GM12878 (cell line): Measurements from ENCODE around the gene CXCL6. TPM values are rescaled to one million over a fixed set of nuclear protein-coding genes. Genes with fewer than 3 reads are reported as not detected.

Experiments used
- ATAC-seq: fragments of 200-7000 bp; cut with Tn5 transposase; 3 replicates; pipeline ENCODE4 v1.9.1; 2020; ENCODE audit warnings: mild to moderate bottlenecking, moderate library complexity
- BruUV-seq: library from RNA; stranded (reverse); fragments of 400-500 nt; replicated peaks from 2 replicates; lab custom pipeline; 2021; lab: Mats Ljungman, UMichigan
- CTCF ChIA-PET: fragments of 300-600 bp; sonication (Branson Sonifier 250); formaldehyde crosslinking; extraction: SDS; loops from one replicate; lab custom pipeline; 2021; ENCODE audit warnings: inconsistent platforms; lab: Yijun Ruan, JAX
- POLR2A ChIA-PET: fragments of 350-600 bp; formaldehyde crosslinking; extraction: SDS; loops from one replicate; lab custom pipeline; 2021; ENCODE audit warnings: inconsistent platforms; lab: Charles Lee
- RAD21 ChIA-PET: fragments of 300-600 bp; sonication (Branson Sonifier 250); formaldehyde crosslinking; loops from one replicate; lab custom pipeline; 2023; ENCODE audit warnings: antibody characterized with exemption; ENCODE audit not compliant: unreplicated experiment; lab: Charles Lee
- SMC1A ChIA-PET: fragments of 300-600 bp; sonication (Branson Sonifier 250); formaldehyde crosslinking; loops from one replicate; lab custom pipeline; 2023; ENCODE audit not compliant: unreplicated experiment, uncharacterized antibody; lab: Charles Lee
- DNase-seq: peaks from one replicate; pipeline ENCODE4 v3.0.0-alpha.2; 2011; ENCODE audit warnings: low read depth, low spot score
- FAIRE-seq: peaks from 3 replicates; lab custom pipeline; 2011; peaks lifted over from hg19 to GRCh38; lab: Jason Lieb, UNC
- H2AFZ ChIP-seq: 2 replicates; pipeline ENCODE4 v1.6.0; 2011; ENCODE audit warnings: low read depth, low read length, control low read depth; ENCODE audit not compliant: control insufficient read depth
- H3K27ac ChIP-seq: 2 replicates; pipeline ENCODE4 v1.5.1; 2011; ENCODE audit warnings: control low read depth; ENCODE audit not compliant: control insufficient read depth, insufficient read depth
- H3K27me3 ChIP-seq, 2 experiments: replicated peaks in 1 of 2; 2 replicates each; pipeline versions ENCODE4 v1.6.0 to v1.6.1; 2011; ENCODE audit warnings: low read length in 1 of 2; ENCODE audit not compliant: control insufficient read depth in 2 of 2, insufficient read depth in 2 of 2
- H3K36me3 ChIP-seq, 2 experiments: 2 replicates each; pipeline ENCODE4 v1.5.1; 2011; ENCODE audit warnings: low read length in 1 of 2; ENCODE audit not compliant: control insufficient read depth in 2 of 2, insufficient read depth in 2 of 2
- H3K4me1 ChIP-seq: 2 replicates; pipeline ENCODE4 v1.6.1; 2011; ENCODE audit warnings: mild to moderate bottlenecking, low read length, moderate library complexity, mixed read lengths; ENCODE audit not compliant: control insufficient read depth, insufficient read depth
- H3K4me2 ChIP-seq: 2 replicates; pipeline ENCODE4 v1.6.0; 2011; ENCODE audit warnings: control low read depth; ENCODE audit not compliant: control insufficient read depth, insufficient read depth
- H3K4me3 ChIP-seq: fragments of 200-600 bp; sonication (generic); 2 replicates; pipeline ENCODE4 v1.5.1; 2016
- H3K79me2 ChIP-seq: 2 replicates; pipeline ENCODE4 v1.6.0; 2011; ENCODE audit warnings: low read length; ENCODE audit not compliant: control insufficient read depth, insufficient read depth
- H3K9ac ChIP-seq: 2 replicates; pipeline ENCODE4 v1.8.0; 2011; ENCODE audit warnings: low read length, control low read depth, mixed read lengths; ENCODE audit not compliant: control insufficient read depth, insufficient read depth
- H3K9me3 ChIP-seq: replicated peaks from 3 replicates; pipeline ENCODE4 v1.5.1; 2011; ENCODE audit warnings: mild to moderate bottlenecking, low read length; ENCODE audit not compliant: control insufficient read depth, insufficient read depth
- H4K20me1 ChIP-seq: 2 replicates; pipeline ENCODE4 v1.6.0; 2011; ENCODE audit not compliant: control insufficient read depth, insufficient read depth
- ATF7 ChIP-seq: fragments of 450-650 bp; IDR thresholded peaks from 2 replicates; pipeline ENCODE4 v1.6.1; 2016; ENCODE audit warnings: low read depth, mild to moderate bottlenecking
- CEBPB ChIP-seq, 2 experiments: fragments of 150-350 bp in 1 of 2; IDR thresholded peaks; 2 replicates each; pipeline ENCODE4 v1.6.1; 2012 to 2014; ENCODE audit warnings: low read depth in 2 of 2, low read length in 2 of 2, borderline replicate concordance in 1 of 2, inconsistent platforms in 1 of 2
- CHD1 ChIP-seq: IDR thresholded peaks from 2 replicates; pipeline ENCODE4 v1.6.1; 2012; ENCODE audit warnings: low read depth, low read length, improper control_type of control experiment
- CREB1 ChIP-seq: IDR thresholded peaks from 2 replicates; pipeline ENCODE4 v1.6.1; 2012; ENCODE audit warnings: low read depth, mild to moderate bottlenecking, inconsistent platforms
- DPF2 ChIP-seq: fragments of 450-650 bp; IDR thresholded peaks from 2 replicates; pipeline ENCODE4 v1.6.1; 2017; ENCODE audit warnings: mild to moderate bottlenecking
- KDM1A ChIP-seq: fragments of 200-600 bp; sonication (generic); IDR thresholded peaks from 2 replicates; pipeline ENCODE4 v1.6.1; 2016; ENCODE audit warnings: borderline replicate concordance
- MEF2A ChIP-seq: IDR thresholded peaks from 2 replicates; pipeline ENCODE4 v1.6.1; 2011; ENCODE audit warnings: low read depth, mild to moderate bottlenecking, low read length, moderate library complexity; ENCODE audit not compliant: insufficient read depth
- MYB ChIP-seq: fragments of 150-350 bp; IDR thresholded peaks from 2 replicates; pipeline ENCODE4 v1.6.1; 2014; ENCODE audit warnings: mild to moderate bottlenecking, low read depth, low read length, borderline replicate concordance
- NFIC ChIP-seq: IDR thresholded peaks from 2 replicates; pipeline ENCODE4 v1.6.1; 2012; ENCODE audit warnings: low read depth, mild to moderate bottlenecking, inconsistent platforms, low read length, moderate library complexity
- NFYA ChIP-seq: IDR thresholded peaks from 2 replicates; pipeline ENCODE4 v1.6.1; 2011; ENCODE audit warnings: low read depth, mild to moderate bottlenecking, low read length, improper control_type of control experiment, borderline replicate concordance
- NR2C2 ChIP-seq: IDR thresholded peaks from 2 replicates; pipeline ENCODE4 v1.6.1; 2011; ENCODE audit warnings: borderline replicate concordance, low read depth; ENCODE audit not compliant: control insufficient read depth, insufficient read length
- POLR2AphosphoS5 ChIP-seq: IDR thresholded peaks from 2 replicates; pipeline ENCODE4 v1.6.1; 2011; ENCODE audit warnings: mild to moderate bottlenecking, low read length, inconsistent platforms
- RELA ChIP-seq: fragments of 450-650 bp; IDR thresholded peaks from 2 replicates; pipeline ENCODE4 v1.8.0; 2014; ENCODE audit warnings: borderline replicate concordance; ENCODE audit not compliant: partially characterized antibody
- YBX1 ChIP-seq: fragments of 450-650 bp; IDR thresholded peaks from 2 replicates; pipeline ENCODE4 v1.6.1; 2016; ENCODE audit warnings: antibody characterized with exemption
- ZNF24 ChIP-seq: fragments of 450-650 bp; IDR thresholded peaks from 2 replicates; pipeline ENCODE4 v1.6.1; 2017; ENCODE audit warnings: antibody characterized with exemption, mild to moderate bottlenecking
- WGBS: methylation state at CpG from one replicate; pipeline ENCODE4 v1.1.6; 2016; ENCODE audit warnings: low lambda C conversion rate; ENCODE audit not compliant: insufficient replicate concordance, insufficient coverage; ENCODE audit errors: missing lambda C conversion rate; 5-methylcytosine and 5-hydroxymethylcytosine counted together
- in situ Hi-C: fragments of 300-500 bp; cut with MboI; formaldehyde crosslinking; loops from 9 replicates; pipeline ENCODE4 v1.14.3; 2018; ENCODE audit warnings: mixed read lengths
- intact Hi-C: fragments of 100-400 bp; cut with micrococcal nuclease; formaldehyde crosslinking; loops from one replicate; pipeline ENCODE4 v1.14.2; 2022; ENCODE audit not compliant: unreplicated experiment
- polyA plus RNA-seq, 11 experiments: library from polyadenylated mRNA; depleted of rRNA in 4 of 11; unstranded in 6 of 11; stranded (reverse) in 5 of 11; fragments of >200 nt; fragmentation: Nextera tagmentation in 4 of 11; fragmentation: Illumina TruSeq in 1 of 11; extraction: Ambion mirVana in 4 of 11; extraction: Trizol in 1 of 11; gene quantifications; 1 replicate in 1 of 11; 2 replicates in 10 of 11; pipeline versions ENCODE4 v1.2.1 to v1.2.3, GENCODE V29; 2011 to 2016; ENCODE audit warnings: inconsistent platforms in 2 of 11, missing spikeins in 2 of 11, low read depth in 1 of 11
- total RNA-seq, 4 experiments: library from RNA; depleted of rRNA in 3 of 4; stranded (reverse); fragments of >200 nt in 3 of 4; fragmentation: Illumina TruSeq in 1 of 4; extraction: Trizol in 1 of 4; gene quantifications; 2 replicates each; pipeline versions ENCODE4 v1.2.1 to v1.2.3, GENCODE V29; 2013 to 2021

Gene CXCL6
- total and polyA plus RNA-seq, 10 of the 15 experiments (the other 5 are each of a cell fraction or from before 2014, with no cell fraction given), result not detected

GRCh38 chr4:73844345-73844744 is 7.9 kb downstream of the CXCL6 start:
- Histone ChIP-seq H3K36me3 (no peaks in the 10 kb centered on the region), H3K9me3 (no peaks in the 10 kb centered on the region), H3K9ac (no peak overlapping the region), H3K27me3 (no peaks in the 10 kb centered on the region), H3K27ac (no peak overlapping the region), H3K79me2 (no peaks in the 10 kb centered on the region), H3K4me3 (no peak overlapping the region), H4K20me1 (no peaks in the 10 kb centered on the region), H3K4me1 (no peaks in the 10 kb centered on the region), H3K4me2 (no peak overlapping the region), H2AFZ (no peak overlapping the region)
- FAIRE-seq (no peak), ATAC-seq (no peak), DNase-seq (no peak)
- BruUV-seq, result no TSS peak
- intact Hi-C loops, result no loop called here
- in situ Hi-C loops, result no loop called here
- ChIA-PET SMC1A (no interaction called here), RAD21 (no interaction called here), CTCF (interaction anchor here (1.9 to 2.1 kb wide), 2 partner anchors 19 to 20 kb away, joined by 4 to 6 read pairs; no protein-coding TSS in a partner anchor), POLR2A (no interaction called here)
- WGBS, result 2% methylated on average over 3 of the region's 3 CpGs
- TF ChIP-seq NFIC (no peak), POLR2AphosphoS5 (no peak), CEBPB (IDR thresholded peaks at IDR 0.05; ENCODE audit: borderline replicate concordance in 1 of 2, low read depth in 2 of 2, low read length in 2 of 2) (no peak), MEF2A (no peak)

DNA sequence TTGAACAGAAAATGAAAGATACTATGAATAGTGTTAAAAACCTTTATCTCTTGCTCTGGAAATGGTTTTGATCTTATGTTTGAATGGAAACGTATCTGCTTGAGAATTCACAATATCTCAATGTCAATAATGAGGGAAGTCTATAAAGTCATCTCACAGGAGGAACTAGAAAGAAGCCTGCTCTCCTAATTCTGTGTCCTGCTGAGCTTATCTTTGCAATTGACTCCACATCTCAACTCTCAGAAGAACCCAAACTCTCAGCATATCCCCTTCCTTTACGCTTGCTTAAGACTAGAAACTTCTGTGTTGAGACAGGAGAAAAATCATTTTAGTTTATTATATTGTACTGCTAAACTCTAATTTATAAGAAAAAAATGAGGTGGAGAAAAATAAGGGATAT is 8.3 kb downstream of the CXCL6 start:
- in situ Hi-C loops, result no loop called here
- H2AFZ ChIP-seq, result no peak overlapping the region
- FAIRE-seq (no peak), DNase-seq (no peak), ATAC-seq (no peak)
- no peaks in the 10 kb centered on the region for H4K20me1 ChIP-seq
- H3K4me3 ChIP-seq, result no peak overlapping the region
- RAD21 ChIA-PET, result no interaction called here
- BruUV-seq, result no TSS peak
- POLR2A ChIA-PET, result no interaction called here
- no peaks in the 10 kb centered on the region for H3K79me2 ChIP-seq
- TF ChIP-seq DPF2 (no peak), ATF7 (no peak), RELA (no peak), KDM1A (no peak), NFYA (no peak), MYB (no peak), CREB1 (no peak), NR2C2 (no peak), POLR2AphosphoS5 (no peak), YBX1 (no peak), ZNF24 (no peak), CHD1 (no peak)
- H3K4me2 ChIP-seq, result no peak overlapping the region
- H3K36me3 ChIP-seq, result no peaks in the 10 kb centered on the region
- 0% methylated on average over 2 of the region's 2 CpGs for WGBS
- H3K9ac ChIP-seq, result no peak overlapping the region
- SMC1A ChIA-PET, result no interaction called here
- no peaks in the 10 kb centered on the region for H3K9me3 ChIP-seq
- H3K27ac ChIP-seq, result no peak overlapping the region
- H3K4me1 ChIP-seq, result no peaks in the 10 kb centered on the region
- CTCF ChIA-PET, result interaction anchor here (0.8 to 2.1 kb wide), 3 partner anchors 14 to 20 kb away, joined by 4 to 6 read pairs (median 4); no protein-coding TSS in a partner anchor
- H3K27me3 ChIP-seq, result no peaks in the 10 kb centered on the region
- intact Hi-C loops, result no loop called here
